Measurements from ENCODE around the gene FJX1.
"Not testable (repeated sequence)": the region's sequence is repeated elsewhere in the genome, so short reads cannot be mapped to it uniquely, and the experiment has no call there.

FJX1 gene

DNA sequence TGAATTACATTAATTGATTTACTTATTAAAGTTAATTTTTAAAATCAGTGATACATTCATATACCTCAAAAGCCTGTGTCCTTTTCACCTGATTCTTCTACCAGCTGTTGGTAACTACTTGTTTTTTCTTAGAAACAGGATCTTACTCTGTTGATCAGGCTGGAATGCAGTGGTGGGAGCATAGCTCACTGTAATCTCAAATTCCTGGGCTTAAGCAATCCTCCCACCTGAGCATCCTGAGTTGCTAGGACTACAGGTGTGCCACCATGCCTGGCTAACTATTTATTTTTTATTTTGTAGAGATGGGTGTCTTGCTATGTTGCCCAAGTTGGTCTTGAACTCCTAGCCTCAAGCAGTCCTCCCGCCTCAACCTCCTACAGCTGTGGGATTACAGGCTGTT lies 49.0 kb downstream of the FJX1 start:
- Histone ChIP-seq H3K4me3 (ENCODE audit: low read depth, low read length) (no peak overlapping the region), H3K27me3 (no peaks in the 10 kb centered on the region), H3K4me1 (no peaks in the 10 kb centered on the region), H3K9me3 (no peaks in the 10 kb centered on the region), H3K36me3 (no peaks in the 10 kb centered on the region)
- no peak for DNase-seq
- TF ChIP-seq, protein P1, sequence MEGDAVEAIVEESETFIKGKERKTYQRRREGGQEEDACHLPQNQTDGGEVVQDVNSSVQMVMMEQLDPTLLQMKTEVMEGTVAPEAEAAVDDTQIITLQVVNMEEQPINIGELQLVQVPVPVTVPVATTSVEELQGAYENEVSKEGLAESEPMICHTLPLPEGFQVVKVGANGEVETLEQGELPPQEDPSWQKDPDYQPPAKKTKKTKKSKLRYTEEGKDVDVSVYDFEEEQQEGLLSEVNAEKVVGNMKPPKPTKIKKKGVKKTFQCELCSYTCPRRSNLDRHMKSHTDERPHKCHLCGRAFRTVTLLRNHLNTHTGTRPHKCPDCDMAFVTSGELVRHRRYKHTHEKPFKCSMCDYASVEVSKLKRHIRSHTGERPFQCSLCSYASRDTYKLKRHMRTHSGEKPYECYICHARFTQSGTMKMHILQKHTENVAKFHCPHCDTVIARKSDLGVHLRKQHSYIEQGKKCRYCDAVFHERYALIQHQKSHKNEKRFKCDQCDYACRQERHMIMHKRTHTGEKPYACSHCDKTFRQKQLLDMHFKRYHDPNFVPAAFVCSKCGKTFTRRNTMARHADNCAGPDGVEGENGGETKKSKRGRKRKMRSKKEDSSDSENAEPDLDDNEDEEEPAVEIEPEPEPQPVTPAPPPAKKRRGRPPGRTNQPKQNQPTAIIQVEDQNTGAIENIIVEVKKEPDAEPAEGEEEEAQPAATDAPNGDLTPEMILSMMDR (IDR thresholded peaks at IDR 0.05; ENCODE audit: low read depth, low read length) = no peak

DNA sequence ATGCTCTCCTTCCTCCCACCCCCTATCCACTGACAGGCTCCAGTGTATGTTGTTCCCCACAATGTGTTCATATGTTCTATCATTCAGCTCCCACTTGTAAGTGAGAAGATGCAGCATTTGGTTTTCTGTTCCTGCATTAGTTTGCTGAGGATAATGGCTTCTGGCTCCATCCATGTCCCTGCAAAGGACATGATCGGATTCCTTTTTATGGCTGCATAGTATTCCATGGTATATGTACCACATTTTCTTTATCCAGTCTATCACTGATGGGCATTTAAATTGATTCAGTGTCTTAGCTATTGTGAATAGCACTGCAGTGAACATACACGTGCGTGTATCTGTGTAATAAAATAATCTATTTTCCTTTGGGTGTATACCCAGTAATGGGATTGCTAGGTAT lies 50.1 kb downstream of the FJX1 start:
- H3K27me3 ChIP-seq; H3K9me3 ChIP-seq; H3K36me3 ChIP-seq; H3K4me1 ChIP-seq; DNase-seq; H3K4me3 ChIP-seq (ENCODE audit: low read depth, low read length): not testable (repeated sequence)
